ENCODE results near the gene MAN2A1.

Gene MAN2A1

DNA sequence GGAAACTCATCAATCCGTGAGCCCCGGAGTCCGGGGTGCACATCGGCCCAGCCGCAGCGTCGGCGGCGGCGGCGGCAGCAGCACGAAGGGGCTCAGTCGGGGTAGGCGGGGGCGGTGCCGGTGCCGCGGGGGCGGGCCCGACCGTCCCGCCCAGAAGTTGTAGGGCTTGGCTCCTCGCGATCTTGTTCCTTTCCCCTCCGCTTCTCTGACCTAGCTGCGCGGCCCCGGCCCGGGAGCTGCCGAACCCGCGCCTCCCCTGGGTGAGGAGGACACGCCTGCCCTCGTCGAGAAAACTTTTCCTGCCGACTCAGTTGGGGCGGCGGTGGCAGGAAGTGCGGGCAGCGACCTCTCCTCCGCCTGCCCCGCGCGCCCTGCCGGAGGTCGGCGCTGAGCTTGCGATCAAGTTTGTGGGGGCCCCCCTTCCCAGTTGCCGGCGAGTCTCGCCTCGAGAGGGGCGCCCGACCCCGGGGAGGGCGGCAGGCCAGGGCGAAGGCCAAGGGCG is at the start of gene MAN2A1:
MAN2A1 (plus strand) TSS at position 188 of the 502 bp plus-strand sequence. CDS start 491 bp downstream, outside the sequence.
- DNase-seq (ENCODE audit: low read depth, low spot score) = peak; percentile 89

- no peak for DNase-seq (ENCODE audit: low read depth, low spot score)
Measured at GRCh38 chr5:109640976-109641375, 48.8 kb upstream of the MAN2A1 start.

DNA sequence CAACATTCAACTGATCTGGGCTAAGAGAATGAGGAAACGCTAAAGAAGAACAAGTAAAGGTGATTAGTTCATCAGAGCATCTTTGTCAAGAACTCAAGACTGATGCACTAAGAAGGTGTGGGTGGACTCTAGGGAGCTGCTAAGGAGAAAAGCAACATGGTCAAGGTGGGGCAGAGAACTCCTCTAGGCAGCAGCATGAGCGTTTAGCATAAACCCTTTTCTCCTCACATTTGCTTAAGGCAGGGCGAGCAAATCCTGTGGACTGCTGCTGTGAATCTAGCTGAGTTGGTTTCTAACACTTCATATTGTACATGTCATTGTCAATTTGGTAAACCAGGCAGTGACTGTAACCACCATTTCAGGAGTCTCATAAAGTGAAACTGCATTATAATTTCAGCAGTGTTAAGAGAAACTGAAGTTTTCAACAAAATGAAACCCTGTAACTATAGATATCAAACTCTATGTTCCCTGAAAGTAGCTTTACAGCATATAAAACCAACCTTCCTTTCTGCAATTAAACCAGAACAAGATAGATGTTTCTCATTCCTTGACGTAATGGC is 45.9 kb upstream of the MAN2A1 start:
- DNase-seq (ENCODE audit: low read depth, low spot score) = no peak

GRCh38 chr5:109644829-109645228 is 44.9 kb upstream of the MAN2A1 start:
- DNase-seq (ENCODE audit: low read depth, low spot score) = no peak

- DNase-seq (ENCODE audit: low read depth, low spot score) = no peak
Measured at GRCh38 chr5:109645707-109646192, 44.0 kb upstream of the MAN2A1 start.

GRCh38 chr5:109649318-109649717 is 40.4 kb upstream of the MAN2A1 start:
- no peak for DNase-seq (ENCODE audit: low read depth, low spot score)

DNA sequence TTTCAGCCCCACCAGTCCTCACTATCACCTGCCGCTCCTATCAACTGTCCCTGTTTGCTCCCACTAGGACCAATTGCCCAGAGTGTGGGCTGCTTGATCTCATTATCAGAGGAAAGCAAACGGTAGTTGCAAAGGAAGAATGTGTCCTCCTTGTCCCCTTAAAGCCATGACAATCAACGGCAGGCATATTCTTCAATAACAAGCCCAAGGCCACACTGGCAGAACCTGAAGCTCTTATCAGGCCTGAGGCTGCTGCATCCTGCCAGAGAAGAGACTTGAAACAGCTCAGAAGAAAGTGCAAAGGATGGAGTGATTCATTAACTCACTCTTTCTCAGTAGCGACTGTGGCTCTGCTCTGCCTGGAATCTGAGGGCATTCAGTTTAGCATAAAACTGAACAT is 39.2 kb upstream of the MAN2A1 start:
- no peak for DNase-seq (ENCODE audit: low read depth, low spot score)

DNA sequence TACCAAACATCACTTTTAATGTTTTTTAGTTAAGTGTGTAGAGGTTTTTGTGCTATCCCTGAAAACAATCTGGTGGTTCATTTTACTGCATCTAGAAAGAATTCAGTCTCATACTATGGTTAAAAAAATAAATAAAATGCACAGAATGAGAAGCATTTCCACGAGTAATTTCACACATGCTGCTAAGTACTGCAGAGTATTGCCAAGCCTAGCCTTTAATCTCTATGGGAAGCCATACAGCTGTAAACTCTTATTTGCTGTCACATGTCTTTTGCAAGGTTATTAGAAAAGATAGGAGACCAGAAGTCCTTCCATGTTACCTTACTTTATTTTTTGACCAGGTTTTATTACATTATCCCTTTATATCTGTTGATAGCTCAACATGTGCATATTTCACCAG is 37.6 kb upstream of the MAN2A1 start:
- DNase-seq (ENCODE audit: low read depth, low spot score) = no peak

DNA sequence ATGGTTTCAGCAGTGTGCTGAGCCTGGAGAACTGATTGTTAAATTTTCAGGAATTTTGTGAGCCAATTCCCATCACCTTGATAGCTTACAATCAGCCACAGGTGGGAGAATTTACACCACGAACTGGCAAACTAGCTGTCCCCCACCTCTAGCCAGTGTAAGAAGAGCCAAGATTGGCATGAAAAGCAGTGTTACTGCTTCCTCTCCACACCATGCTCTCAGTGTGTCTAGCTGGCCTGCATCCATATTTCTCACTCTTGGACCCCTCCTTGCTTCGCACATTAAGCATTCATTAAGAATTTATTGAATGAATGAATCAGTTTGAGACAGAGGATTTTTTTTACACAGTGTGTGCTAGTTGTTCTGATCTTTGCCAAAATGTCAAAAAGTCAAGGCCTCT is 36.7 kb upstream of the MAN2A1 start:
- no peak for DNase-seq (ENCODE audit: low read depth, low spot score)

DNA sequence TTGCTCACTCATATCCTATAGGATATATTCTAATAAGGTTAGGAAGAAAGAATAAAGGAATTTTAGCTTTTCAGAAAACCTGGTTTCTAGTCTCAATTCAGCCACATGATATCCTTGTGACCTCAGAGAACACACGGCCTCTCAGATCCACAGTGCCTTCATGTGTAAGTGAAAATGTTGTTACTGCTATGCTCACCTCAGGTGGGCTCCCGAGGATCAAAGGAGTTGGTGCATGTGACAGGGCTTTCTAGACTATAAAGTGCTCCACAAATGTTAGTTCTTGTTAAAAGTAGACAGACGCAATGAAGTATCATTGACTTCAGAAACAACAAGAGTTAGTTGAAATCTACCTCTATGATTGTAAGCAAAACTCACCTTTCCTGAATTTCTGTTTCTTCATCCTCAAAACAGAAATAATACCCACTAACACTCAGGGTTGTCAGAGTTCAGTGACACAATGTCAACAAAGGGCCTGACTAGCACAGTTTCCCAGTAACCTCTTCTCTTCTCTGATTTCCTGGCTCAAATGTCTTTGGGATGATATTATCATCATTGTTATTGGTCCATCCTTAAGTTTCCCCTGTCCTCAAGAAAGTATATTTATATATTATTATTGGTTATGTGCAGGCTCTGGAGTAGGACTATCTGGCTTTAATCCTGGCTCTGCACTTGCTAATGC is 36.0 kb upstream of the MAN2A1 start:
- no peak for DNase-seq (ENCODE audit: low read depth, low spot score)

DNA sequence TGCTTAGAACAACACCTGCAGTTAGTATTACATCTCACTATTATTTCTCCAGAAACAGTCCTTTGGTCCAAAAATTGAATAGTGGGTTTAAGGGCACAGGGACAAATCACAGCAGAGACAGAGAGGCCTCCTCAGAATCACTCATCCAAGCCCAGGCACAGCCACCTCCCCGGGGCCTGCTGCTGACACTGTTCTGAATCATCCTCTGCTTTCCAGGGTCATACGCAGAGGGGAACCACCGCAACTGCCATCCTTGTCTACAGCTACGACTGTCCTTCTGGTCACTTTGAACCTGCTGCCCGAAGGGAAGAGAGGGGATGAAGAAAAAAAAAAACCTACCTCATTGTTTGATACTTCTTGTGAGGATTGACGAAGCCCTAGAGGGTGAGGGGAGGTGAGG is 35.3 kb upstream of the MAN2A1 start:
- no peak for DNase-seq (ENCODE audit: low read depth, low spot score)

DNA sequence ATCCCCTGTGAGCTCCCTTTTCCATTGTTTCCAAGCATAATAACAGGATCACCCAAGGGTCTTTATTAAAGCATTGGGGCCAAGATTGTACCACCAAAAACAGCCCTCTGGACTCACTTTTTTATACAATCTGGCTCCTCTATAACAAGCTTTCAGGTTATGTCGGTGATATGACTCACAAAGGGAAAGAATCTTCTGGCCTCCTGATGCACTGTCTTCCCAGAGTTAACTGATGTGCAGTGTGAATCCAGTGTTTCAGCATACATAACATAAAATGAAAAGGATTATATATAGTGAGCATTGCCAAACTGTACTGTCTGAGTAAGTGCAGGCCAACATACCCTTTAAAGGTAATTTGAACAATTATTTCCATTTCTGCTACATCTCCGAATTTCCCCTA is 33.9 kb upstream of the MAN2A1 start:
- DNase-seq (ENCODE audit: low read depth, low spot score) = no peak

- peak; percentile 80 for DNase-seq (ENCODE audit: low read depth, low spot score)
Measured at GRCh38 chr5:109656829-109657228, 32.9 kb upstream of the MAN2A1 start.

- no peak for DNase-seq (ENCODE audit: low read depth, low spot score)
Measured at GRCh38 chr5:109659901-109660300, 29.8 kb upstream of the MAN2A1 start.

DNA sequence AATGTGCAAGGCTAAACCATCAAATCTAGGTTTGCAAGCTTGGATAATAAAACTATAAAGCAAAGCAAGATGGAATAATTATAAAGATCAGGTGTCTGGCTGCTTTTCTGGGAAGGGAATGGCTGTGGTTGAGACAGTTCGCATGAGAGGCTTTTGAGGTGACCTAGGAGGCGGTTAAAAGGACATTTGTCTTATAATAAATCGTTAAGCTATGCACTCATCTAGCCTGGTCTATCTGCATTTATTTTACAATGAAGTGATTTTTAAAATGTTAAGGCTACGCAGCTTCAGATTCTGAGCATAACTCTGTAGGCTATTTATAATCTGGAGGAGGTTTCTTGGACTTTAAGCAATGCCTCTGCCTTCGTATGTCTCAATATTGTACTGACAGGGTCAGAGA is 29.4 kb upstream of the MAN2A1 start:
- no peak for DNase-seq (ENCODE audit: low read depth, low spot score)

DNA sequence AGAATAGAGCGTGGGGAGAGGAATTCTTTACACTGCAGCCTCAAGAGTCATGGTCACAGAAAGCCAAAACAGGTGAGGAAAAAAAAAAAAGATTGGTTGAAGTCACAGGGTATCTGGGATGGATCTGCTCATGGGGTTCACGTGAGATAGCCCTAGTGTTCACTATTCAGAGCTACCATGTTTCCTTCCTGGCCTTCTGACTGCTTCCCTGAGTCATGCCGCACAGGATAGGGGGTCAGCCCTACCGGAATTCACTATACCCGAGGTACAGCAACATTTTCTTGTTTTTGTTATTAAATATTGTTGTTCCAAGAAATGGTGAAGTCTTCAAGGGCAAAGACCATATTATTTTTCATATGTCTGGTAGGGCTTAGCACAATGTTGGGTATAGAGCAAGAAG is 21.5 kb upstream of the MAN2A1 start:
- no peak for DNase-seq (ENCODE audit: low read depth, low spot score)

DNA sequence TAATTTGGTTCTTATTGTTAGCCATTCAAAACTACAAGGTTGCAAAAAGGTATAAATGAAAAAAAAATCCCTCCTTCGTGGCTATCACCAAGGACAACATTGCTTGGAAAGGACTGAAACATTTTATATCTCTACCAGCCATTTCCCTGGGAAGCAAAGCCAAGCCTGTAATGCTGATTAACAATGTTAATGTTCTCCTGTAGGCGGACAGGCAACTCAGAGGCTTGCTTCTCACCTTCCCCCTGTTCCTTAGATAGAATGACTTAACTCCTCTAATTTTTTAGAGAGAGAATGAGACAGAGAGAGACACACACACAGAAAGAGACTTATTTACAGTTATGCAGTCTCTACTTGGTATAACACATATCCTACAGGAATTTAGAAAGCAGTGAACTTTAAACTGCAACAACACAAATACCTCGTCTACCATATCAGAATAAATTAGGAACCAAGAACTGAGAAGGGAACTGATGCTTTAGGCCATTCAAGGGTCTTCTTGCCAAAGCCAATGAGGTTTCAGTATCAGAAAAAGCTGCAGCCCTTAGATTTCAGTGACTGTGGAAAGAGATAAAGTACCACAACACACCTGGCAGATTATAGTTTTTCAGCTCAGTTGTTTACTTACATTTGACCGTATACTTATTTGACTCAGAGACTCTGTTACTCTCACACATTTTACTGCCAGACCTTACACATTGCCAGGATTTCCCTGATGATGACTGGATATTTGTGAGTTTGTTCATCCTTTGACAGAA is 20.9 kb upstream of the MAN2A1 start:
- DNase-seq (ENCODE audit: low read depth, low spot score) = no peak

DNA sequence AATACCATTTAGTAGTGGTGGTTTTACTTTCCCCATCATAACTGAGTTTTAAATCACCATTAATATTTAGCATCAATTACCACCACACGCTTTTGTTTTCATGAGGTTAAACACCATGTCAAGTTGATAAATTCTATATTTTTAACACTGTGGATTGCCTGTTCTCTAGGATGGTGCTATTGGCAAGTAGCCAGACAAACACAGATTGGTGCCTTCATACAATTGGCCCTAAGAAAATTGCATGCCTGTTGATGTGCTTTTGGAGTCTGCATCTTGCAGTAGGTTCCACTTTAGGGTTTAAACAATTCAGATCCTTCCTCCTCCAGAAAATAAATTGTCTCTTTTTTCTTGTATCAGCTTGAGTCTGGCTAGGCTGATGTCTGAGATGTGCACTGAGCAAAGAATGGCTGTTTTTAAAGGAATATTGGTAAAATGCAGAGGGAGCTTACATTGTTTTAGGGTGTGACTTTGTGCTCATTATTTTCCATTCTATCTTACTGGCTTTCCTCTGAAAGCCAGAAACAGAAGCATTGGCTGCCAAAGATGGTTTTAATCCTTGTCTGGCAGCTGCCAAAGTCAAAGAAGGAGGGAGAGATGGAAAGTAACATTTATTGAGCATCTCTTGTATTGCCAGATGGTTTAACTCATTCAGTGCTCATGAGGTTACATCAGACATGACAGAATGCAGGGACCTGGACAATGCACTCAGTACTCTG is 19.6 kb upstream of the MAN2A1 start:
- no peak for DNase-seq (ENCODE audit: low read depth, low spot score)

DNA sequence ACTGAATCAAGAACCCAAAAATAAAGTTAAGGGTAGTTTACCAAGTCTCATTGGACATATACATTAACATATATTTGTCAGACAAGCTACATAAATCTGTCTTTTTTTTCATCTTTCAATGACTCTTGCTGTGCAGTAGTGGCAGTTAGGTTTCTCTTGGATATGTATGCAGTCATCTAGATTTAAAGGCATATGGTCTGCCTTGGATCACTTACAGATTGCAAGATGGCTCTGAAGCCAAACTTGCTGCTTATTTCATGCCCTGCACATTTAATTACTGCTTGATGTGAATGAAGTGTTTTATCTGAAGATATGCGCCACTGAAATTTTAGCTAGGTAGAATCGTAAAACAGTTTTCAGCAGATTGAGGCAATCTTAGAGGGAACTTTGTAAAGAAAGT is 18.6 kb upstream of the MAN2A1 start:
- DNase-seq (ENCODE audit: low read depth, low spot score) = no peak

DNA sequence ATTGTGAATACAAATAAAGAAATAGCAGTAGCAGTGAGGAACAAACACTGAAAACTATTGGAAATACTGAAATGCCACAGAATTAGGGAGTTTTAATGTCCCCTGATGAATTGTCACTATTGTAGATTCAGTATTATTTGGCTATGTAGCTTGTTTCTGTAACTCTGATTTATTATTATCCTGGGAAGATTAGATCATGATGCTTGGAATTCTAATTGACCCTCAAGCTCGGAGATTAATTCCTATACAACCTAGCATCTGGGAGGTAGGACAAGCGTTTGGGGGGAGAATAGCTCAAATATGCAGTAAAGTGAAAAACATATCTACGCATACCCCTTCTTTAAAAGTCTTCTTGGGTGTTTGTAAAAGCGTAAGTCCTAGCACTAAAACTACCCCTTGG is 15.1 kb upstream of the MAN2A1 start:
- DNase-seq (ENCODE audit: low read depth, low spot score) = no peak

GRCh38 chr5:109676920-109677319 is 12.8 kb upstream of the MAN2A1 start:
- DNase-seq (ENCODE audit: low read depth, low spot score) = no peak

- DNase-seq (ENCODE audit: low read depth, low spot score) = no peak
Measured at GRCh38 chr5:109678447-109678846, 11.3 kb upstream of the MAN2A1 start.

All from astrocyte of the hippocampus (primary cell).